HG02970 (cell line): Measurements from ENCODE around the gene RNF125.
"Not testable (repeated sequence)": the region's sequence is repeated elsewhere in the genome, so short reads cannot be mapped to it uniquely, and the experiment has no call there.

ENCODE experiments used
- ATAC-seq: cut with Tn5 transposase; IDR thresholded peaks from one replicate; pipeline ENCODE4 v1.9.1; 2021; ENCODE audit warnings: mild to moderate bottlenecking, moderate library complexity, moderate number of reproducible peaks; ENCODE audit not compliant: unreplicated experiment, low FRiP score

Gene RNF125

GRCh38 chr18:32018331-32019250 lies at the start of gene RNF125:
Gene RNF125 (plus strand): TSS chr18:32018825. CDS start chr18:32018864, 39 bp downstream.
- peak; percentile 88 for ATAC-seq

GRCh38 chr18:31970617-31971016 lies 48.0 kb upstream of the RNF125 start:
- no peak for ATAC-seq

GRCh38 chr18:31973929-31974546 lies 44.6 kb upstream of the RNF125 start:
- ATAC-seq = no peak

- ATAC-seq = no peak
Observed at GRCh38 chr18:31976242-31976641, 42.4 kb upstream of the RNF125 start.

- ATAC-seq = no peak
Observed at GRCh38 chr18:31977270-31977872, 41.3 kb upstream of the RNF125 start.

GRCh38 chr18:31978616-31979015 lies 40.0 kb upstream of the RNF125 start:
- no peak for ATAC-seq

GRCh38 chr18:31979714-31980113 lies 38.9 kb upstream of the RNF125 start:
- no peak for ATAC-seq

- no peak for ATAC-seq
Observed at GRCh38 chr18:31980863-31981262, 37.8 kb upstream of the RNF125 start.

GRCh38 chr18:31983020-31983419 lies 35.6 kb upstream of the RNF125 start:
- no peak for ATAC-seq

- no peak for ATAC-seq
Observed at GRCh38 chr18:31983976-31984375, 34.6 kb upstream of the RNF125 start.

- no peak for ATAC-seq
Observed at GRCh38 chr18:31990823-31991222, 27.8 kb upstream of the RNF125 start.

- no peak for ATAC-seq
Observed at GRCh38 chr18:31996007-31996406, 22.6 kb upstream of the RNF125 start.

- ATAC-seq = no peak
Observed at GRCh38 chr18:31998880-31999412, 19.7 kb upstream of the RNF125 start.

- not testable (repeated sequence) for ATAC-seq
Observed at GRCh38 chr18:32001141-32001540, 17.5 kb upstream of the RNF125 start.

GRCh38 chr18:32003822-32004221 lies 14.8 kb upstream of the RNF125 start:
- not testable (repeated sequence) for ATAC-seq

GRCh38 chr18:32010124-32010721 lies 8.4 kb upstream of the RNF125 start:
- no peak for ATAC-seq

GRCh38 chr18:32011193-32011592 lies 7.4 kb upstream of the RNF125 start:
- no peak for ATAC-seq

GRCh38 chr18:32019251-32019948 lies 775 bp downstream of the RNF125 start:
- no peak for ATAC-seq

- not testable (repeated sequence) for ATAC-seq
Observed at GRCh38 chr18:32019949-32020625, 1.5 kb downstream of the RNF125 start.
